ENCODE results near the gene METTL23. TPM values are rescaled to one million over a fixed set of nuclear protein-coding genes. Genes with fewer than 3 reads are reported as not detected.

The METTL23 gene
- total RNA-seq, result 10 to 100 TPM; 24.6 to 91.5 (median 38.9) TPM
- 10 to 100 TPM; 48.0 to 84.9 (median 54.5) TPM for polyA plus RNA-seq
- long read RNA-seq, donor 1, transcript METTL23-204 (4 exons, 904 nt), result major isoform, 6 of 33 reads
- long read RNA-seq, donor 1, partial matches to known transcripts, result 0 of 33 reads
- long read RNA-seq, donor 1, other reads (novel, unspliced or antisense), result 17 of 33 reads
- long read RNA-seq, donor 2, partial matches to known transcripts, result 0 of 8 reads
- long read RNA-seq, donor 2, other reads (novel, unspliced or antisense), result 0 of 8 reads
- long read RNA-seq, donor 3, partial matches to known transcripts, result 0 of 24 reads
- long read RNA-seq, donor 3, other reads (novel, unspliced or antisense), result 11 of 24 reads
- long read RNA-seq, donor 4, transcript METTL23-204 (4 exons, 904 nt), result major isoform, 7 of 19 reads
- long read RNA-seq, donor 4, partial matches to known transcripts, result 0 of 19 reads
- long read RNA-seq, donor 4, other reads (novel, unspliced or antisense), result 6 of 19 reads
- long read RNA-seq, donor 5, transcript METTL23-212 (4 exons, 1,006 nt), result major isoform, 10 of 43 reads
- long read RNA-seq, donor 5, transcript METTL23-204 (4 exons, 904 nt), result minor isoform, 6 of 43 reads
- long read RNA-seq, donor 5, partial matches to known transcripts, result 4 of 43 reads
- long read RNA-seq, donor 5, other reads (novel, unspliced or antisense), result 14 of 43 reads
- long read RNA-seq, donor 6, partial matches to known transcripts, result 1 of 21 reads
- long read RNA-seq, donor 6, other reads (novel, unspliced or antisense), result 10 of 21 reads
- long read RNA-seq, donor 7, partial matches to known transcripts, result 0 of 6 reads
- long read RNA-seq, donor 7, other reads (novel, unspliced or antisense), result 0 of 6 reads
- long read RNA-seq, donor 8, partial matches to known transcripts, result 0 of 27 reads
- long read RNA-seq, donor 8, other reads (novel, unspliced or antisense), result 16 of 27 reads
- long read RNA-seq, donor 9, partial matches to known transcripts, result 11 of 16 reads
- long read RNA-seq, donor 9, other reads (novel, unspliced or antisense), result 0 of 16 reads
- long read RNA-seq, donor 10, partial matches to known transcripts, result 0 of 4 reads
- long read RNA-seq, donor 10, other reads (novel, unspliced or antisense), result 0 of 4 reads

GRCh38 chr17:76726776-76727718 is at the start of gene METTL23:
Gene METTL23 (plus strand): TSS chr17:76726839. CDS start chr17:76729711, 2,872 bp downstream.
- Histone ChIP-seq H3K4me3 (peak within 1 kb of the TSS; percentile 87 to 98 (median 92)), H3K9me3 (replicated peaks in 1 of 3) (no peaks in the 10 kb centered on the region), H3K36me3 (replicated peaks in 1 of 2) (peaks cover 0 to 47% of the 10 kb centered on the region in 2 donors), H3K27me3 (no peaks in the 10 kb centered on the region), H3K27ac (peak within 1 kb of the TSS; percentile 94 to 100 (median 100)), H3K4me1 (replicated peaks in 1 of 2) (peaks cover 9 to 58% of the 10 kb centered on the region in 2 donors)
- WGBS, 4 donors, result 1 to 2% (median 1%) methylated on average over 17 to 71 of the region's 71 CpGs
- DNase-seq, result peak; percentile 84 to 92 (median 88)
- TF ChIP-seq POLR2A (IDR thresholded peaks at IDR 0.05) (no peak), CTCF (IDR thresholded peaks at IDR 0.05) (peak; percentile 26 to 76 (median 65))
- intact Hi-C loops (cut with DNase I), result no loop called here

GRCh38 chr17:76677406-76677805 is 49.2 kb upstream of the METTL23 start:
- Histone ChIP-seq H3K4me1 (replicated peaks in 1 of 2) (peaks cover under 1 to 19% of the 10 kb centered on the region in 2 donors), H3K27me3 (no peaks in the 10 kb centered on the region), H3K36me3 (replicated peaks in 1 of 2) (peaks cover 0 to 21% of the 10 kb centered on the region in 2 donors), H3K9me3 (replicated peaks in 1 of 3) (no peaks in the 10 kb centered on the region), H3K4me3 (no peak overlapping the region), H3K27ac (no peak overlapping the region)
- 92 to 94% (median 93%) methylated on average over 16 of the region's 16 CpGs for WGBS, 4 donors
- TF ChIP-seq POLR2A (IDR thresholded peaks at IDR 0.05), result no peak
- TF ChIP-seq CTCF (IDR thresholded peaks at IDR 0.05), result no peak
- intact Hi-C loops (cut with DNase I), result loop anchor here in 1 of 2 donors (5.0 kb wide), 1 partner anchor 40 kb away; no protein-coding TSS in a partner anchor
- DNase-seq, result no peak

GRCh38 chr17:76678330-76678729 is 48.3 kb upstream of the METTL23 start:
- no peak for DNase-seq
- no peak overlapping the region for H3K4me3 ChIP-seq
- TF ChIP-seq POLR2A (IDR thresholded peaks at IDR 0.05) (no peak), CTCF (IDR thresholded peaks at IDR 0.05) (no peak)

More at GRCh38 chr17:76678330-76678729, 48.3 kb upstream of the METTL23 start:
- intact Hi-C loops (cut with DNase I), result loop anchor here in 1 of 2 donors (5.0 kb wide), 1 partner anchor 39 kb away; no protein-coding TSS in a partner anchor
- Histone ChIP-seq H3K27ac (no peak overlapping the region), H3K36me3 (replicated peaks in 1 of 2) (peaks cover 0 to 31% of the 10 kb centered on the region in 2 donors), H3K27me3 (no peaks in the 10 kb centered on the region), H3K9me3 (replicated peaks in 1 of 3) (no peaks in the 10 kb centered on the region), H3K4me1 (replicated peaks in 1 of 2) (peaks cover 0 to 24% of the 10 kb centered on the region in 2 donors)
- WGBS, 4 donors, result 83 to 88% (median 87%) methylated on average over 10 to 12 of the region's 12 CpGs

All from adrenal gland (tissue), 19 donors.